ENCODE measurements around the gene OR8B3.
"Not testable (repeated sequence)": the region's sequence is repeated elsewhere in the genome, so short reads cannot be mapped to it uniquely, and the experiment has no call there.

DNA sequence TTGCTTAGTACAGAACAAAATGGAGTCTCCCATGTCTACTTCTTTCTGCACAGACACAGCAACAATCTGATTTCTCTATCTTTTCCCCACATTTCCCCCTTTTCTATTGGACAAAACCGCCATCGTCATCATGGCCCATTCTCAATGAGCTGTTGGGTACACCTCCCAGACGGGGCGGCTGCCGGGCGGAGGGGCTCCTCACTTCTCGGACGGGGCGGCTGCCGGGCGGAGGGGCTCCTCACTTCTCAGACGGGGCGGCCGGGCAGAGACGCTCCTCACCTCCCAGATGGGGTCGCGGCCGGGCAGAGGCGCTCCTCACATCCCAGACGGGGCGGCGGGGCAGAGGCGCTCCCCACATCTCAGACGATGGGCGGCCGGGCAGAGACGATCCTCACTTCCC lies 4.4 kb upstream of the OR8B3 start:
- TF ChIP-seq CTCF (IDR thresholded peaks at IDR 0.05); MXD4 (CRISPR knock-in tag; IDR thresholded peaks at IDR 0.05; ENCODE audit: borderline replicate concordance); TEAD4 (CRISPR knock-in tag; IDR thresholded peaks at IDR 0.05); SMAD3 (CRISPR knock-in tag; IDR thresholded peaks at IDR 0.05; ENCODE audit: borderline replicate concordance): not testable (repeated sequence)
